HG03025 (cell line): ENCODE results near the gene IRGQ.
"Not testable (repeated sequence)": the region's sequence is repeated elsewhere in the genome, so short reads cannot be mapped to it uniquely, and the experiment has no call there.

Source experiments
- ATAC-seq: cut with Tn5 transposase; IDR thresholded peaks from one replicate; pipeline ENCODE4 v1.9.1; 2021; ENCODE audit warnings: mild to moderate bottlenecking, moderate library complexity; ENCODE audit not compliant: unreplicated experiment, low FRiP score

IRGQ gene

GRCh38 chr19:43599635-43600295 is 3.8 kb upstream of the IRGQ start:
- ATAC-seq = no peak

- ATAC-seq = no peak
Measured at GRCh38 chr19:43598445-43599240, 2.7 kb upstream of the IRGQ start.

GRCh38 chr19:43597876-43598275 is 1.9 kb upstream of the IRGQ start:
- no peak for ATAC-seq

GRCh38 chr19:43596842-43597461 is 1.0 kb upstream of the IRGQ start:
- ATAC-seq = no peak

- peak; percentile 0 for ATAC-seq
Measured at GRCh38 chr19:43595605-43595998, 332 bp downstream of the IRGQ start.

- ATAC-seq = no peak
Measured at GRCh38 chr19:43594710-43595604, 977 bp downstream of the IRGQ start.

- ATAC-seq = no peak
Measured at GRCh38 chr19:43594081-43594697, 1.7 kb downstream of the IRGQ start.

GRCh38 chr19:43592800-43593350 is 3.1 kb downstream of the IRGQ start:
- no peak for ATAC-seq

- ATAC-seq = no peak
Measured at GRCh38 chr19:43591904-43592772, 3.8 kb downstream of the IRGQ start.

GRCh38 chr19:43589678-43590077 is 6.3 kb downstream of the IRGQ start:
- ATAC-seq = no peak

- ATAC-seq = no peak
Measured at GRCh38 chr19:43589277-43589676, 6.7 kb downstream of the IRGQ start.

GRCh38 chr19:43587029-43587428 is 8.9 kb downstream of the IRGQ start:
- ATAC-seq = not testable (repeated sequence)

GRCh38 chr19:43586346-43586745 is 9.6 kb downstream of the IRGQ start:
- no peak for ATAC-seq

GRCh38 chr19:43584484-43584883 is 11.4 kb downstream of the IRGQ start:
- no peak for ATAC-seq

- no peak for ATAC-seq
Measured at GRCh38 chr19:43582495-43582894, 13.4 kb downstream of the IRGQ start.

- no peak for ATAC-seq
Measured at GRCh38 chr19:43581467-43581866, 14.5 kb downstream of the IRGQ start.

- ATAC-seq = no peak
Measured at GRCh38 chr19:43578787-43579186, 17.1 kb downstream of the IRGQ start.

GRCh38 chr19:43575955-43576878 is 19.7 kb downstream of the IRGQ start:
- ATAC-seq = no peak
